ENCODE measurements around the gene EPHB2. TPM values are rescaled to one million over a fixed set of nuclear protein-coding genes. Genes with fewer than 3 reads are reported as not detected.

EPHB2 gene
- total and polyA plus RNA-seq, 2 of the 13 experiments (the other 11 are each of a cell fraction or from before 2014, with no cell fraction given): 0.03 to 0.11 TPM

GRCh38 chr1:22915816-22916470 is 205.3 kb downstream of the EPHB2 start (continued):
- TF ChIP-seq ZBED4 (CRISPR knock-in tag; IDR thresholded peaks at IDR 0.05; ENCODE audit: borderline replicate concordance): no peak

- Histone ChIP-seq H3K27ac (ENCODE audit: extremely low read length, insufficient read depth, low read length) (no peak overlapping the region), H3K4me3 (replicated peaks in 1 of 3; ENCODE audit: insufficient read depth in 1 of 3, low read depth in 2 of 3, low read length in 3 of 3) (no peak overlapping the region), H4K20me1 (ENCODE audit: insufficient read depth, low read length) (no peaks in the 10 kb centered on the region), H3K27me3 (ENCODE audit: control insufficient read depth in 1 of 2, insufficient read depth in 2 of 2, low read length in 2 of 2) (peaks cover 3 to 26% of the 10 kb centered on the region in 2 experiments; a peak in 2 of 5 replicates), H3K36me3 (replicated peaks in 1 of 2; ENCODE audit: control insufficient read depth in 1 of 2, insufficient read depth in 2 of 2, low read length in 2 of 2) (no peaks in the 10 kb centered on the region), H3K9ac (ENCODE audit: insufficient read depth, low read depth, low read length) (no peak overlapping the region), H2AFZ (ENCODE audit: low read length) (no peak overlapping the region), H3K4me1 (ENCODE audit: insufficient read depth, low read length) (no peaks in the 10 kb centered on the region), H3K9me3 (ENCODE audit: low read length) (no peaks in the 10 kb centered on the region), H3K79me2 (ENCODE audit: insufficient read depth, low read length) (no peaks in the 10 kb centered on the region), H3K4me2 (ENCODE audit: low read depth, low read length) (no peak overlapping the region)
- intact Hi-C loops (cut with micrococcal nuclease; ENCODE audit: unreplicated experiment) (no loop called here), in situ Hi-C loops (cut with HindIII; ENCODE audit: extremely low pct_ligation_motif_present, low pct_unique_long_range_greater_than_20kb) (no loop called here)
- DNase-seq (ENCODE audit: low spot score) (no peak), ATAC-seq (no peak), FAIRE-seq (no peak)
- no TSS peak for BruUV-seq (replicated peaks)
- CTCF ChIA-PET (ENCODE audit: low intra/inter-chr PET ratio, low total read pairs): no interaction called here
- TF ChIP-seq ZNF547 (CRISPR knock-in tag; IDR thresholded peaks at IDR 0.05): no peak
- TF ChIP-seq SCMH1 (CRISPR knock-in tag; IDR thresholded peaks at IDR 0.05; ENCODE audit: borderline replicate concordance): no peak
- no peak for TF ChIP-seq RBFOX2 (IDR thresholded peaks at IDR 0.05; ENCODE audit: low read depth, low read length)
- TF ChIP-seq DRAP1 (CRISPR knock-in tag; IDR thresholded peaks at IDR 0.05): no peak
- TF ChIP-seq MZF1 (CRISPR knock-in tag; IDR thresholded peaks at IDR 0.05; ENCODE audit: borderline replicate concordance): no peak
- TF ChIP-seq ADNP (CRISPR knock-in tag; IDR thresholded peaks at IDR 0.05): no peak
- no peak for TF ChIP-seq BRF2 (CRISPR knock-in tag; IDR thresholded peaks at IDR 0.05)
- TF ChIP-seq HOXA3 (CRISPR knock-in tag; IDR thresholded peaks at IDR 0.05): no peak
- no peak for TF ChIP-seq NONO (IDR thresholded peaks at IDR 0.05)
- no peak for TF ChIP-seq NONO (CRISPR knock-in tag; conservative IDR thresholded peaks at IDR 0.05)
- POLR2A ChIA-PET: no interaction called here
- 48% methylated on average over 6 of the region's 12 CpGs for WGBS (ENCODE audit: low lambda C conversion rate)
Observed at GRCh38 chr1:22916471-22916820, 205.8 kb downstream of the EPHB2 start.

Data from HepG2 (cell line).